PC-9 (cell line): ENCODE measurements around the gene C5orf15.

Experiments
- EZH2 ChIP-seq: fragments of 200-600 bp; sonication (generic); IDR thresholded peaks from 2 replicates; pipeline ENCODE4 v1.8.0; 2017; ENCODE audit warnings: antibody characterized with exemption, low read depth
- TF ChIP-seq, protein P1 (sequence below): fragments of 200-600 bp; sonication (generic); conservative IDR thresholded peaks from 2 replicates; pipeline ENCODE4 v1.6.1; 2017; ENCODE audit warnings: mixed run types, antibody characterized with exemption, mild to moderate bottlenecking, moderate library complexity

DNA sequence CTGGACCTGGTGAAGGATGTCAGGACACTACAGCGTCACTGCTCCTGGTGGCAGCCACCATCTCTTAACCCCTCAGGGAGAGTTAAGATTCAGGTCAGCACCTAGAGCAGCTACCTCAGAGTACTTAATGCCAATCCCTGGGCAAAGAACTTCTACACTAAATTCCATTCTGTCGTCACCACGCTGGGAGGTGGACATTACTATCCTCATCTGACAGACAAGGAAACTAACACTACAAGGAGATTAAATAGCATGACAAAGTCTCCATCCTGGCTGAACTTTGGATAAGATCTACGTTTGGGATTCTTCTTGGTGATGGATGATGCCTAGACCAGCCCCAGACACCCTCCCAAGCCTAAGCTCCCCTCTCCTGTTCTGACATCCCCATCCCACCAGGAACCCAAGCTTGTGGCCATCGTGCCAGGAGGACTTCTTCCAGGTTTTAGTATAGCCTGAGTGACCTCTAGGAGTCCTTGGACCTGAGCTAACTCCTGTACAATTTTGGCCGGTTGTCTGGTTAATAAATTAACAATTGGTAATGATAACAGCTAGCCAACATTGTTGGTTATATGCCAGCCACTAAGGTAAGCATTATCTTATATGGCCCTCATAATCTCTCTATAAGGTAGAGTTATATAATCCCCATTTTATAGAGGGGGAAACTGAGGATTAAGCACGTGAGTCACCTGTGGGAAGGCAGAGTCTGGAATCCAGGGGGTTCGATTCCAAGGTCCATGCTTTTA, 54.8 kb downstream of the C5orf15 start:
- TF ChIP-seq, protein P1, sequence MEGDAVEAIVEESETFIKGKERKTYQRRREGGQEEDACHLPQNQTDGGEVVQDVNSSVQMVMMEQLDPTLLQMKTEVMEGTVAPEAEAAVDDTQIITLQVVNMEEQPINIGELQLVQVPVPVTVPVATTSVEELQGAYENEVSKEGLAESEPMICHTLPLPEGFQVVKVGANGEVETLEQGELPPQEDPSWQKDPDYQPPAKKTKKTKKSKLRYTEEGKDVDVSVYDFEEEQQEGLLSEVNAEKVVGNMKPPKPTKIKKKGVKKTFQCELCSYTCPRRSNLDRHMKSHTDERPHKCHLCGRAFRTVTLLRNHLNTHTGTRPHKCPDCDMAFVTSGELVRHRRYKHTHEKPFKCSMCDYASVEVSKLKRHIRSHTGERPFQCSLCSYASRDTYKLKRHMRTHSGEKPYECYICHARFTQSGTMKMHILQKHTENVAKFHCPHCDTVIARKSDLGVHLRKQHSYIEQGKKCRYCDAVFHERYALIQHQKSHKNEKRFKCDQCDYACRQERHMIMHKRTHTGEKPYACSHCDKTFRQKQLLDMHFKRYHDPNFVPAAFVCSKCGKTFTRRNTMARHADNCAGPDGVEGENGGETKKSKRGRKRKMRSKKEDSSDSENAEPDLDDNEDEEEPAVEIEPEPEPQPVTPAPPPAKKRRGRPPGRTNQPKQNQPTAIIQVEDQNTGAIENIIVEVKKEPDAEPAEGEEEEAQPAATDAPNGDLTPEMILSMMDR, result no peak
- no peak for TF ChIP-seq EZH2
